SK-N-SH treated with all-trans-retinoic acid at 6 μM for 48 hours (cell line): ENCODE measurements around the gene DENND1A.

Experiments
- RARB ChIP-seq: fragments of 250-450 bp; sonication (Bioruptor Pico); IDR thresholded peaks from 2 replicates; pipeline ENCODE4 v1.8.0; 2021; ENCODE audit warnings: mild to moderate bottlenecking, moderate library complexity
- SNAI2 ChIP-seq: fragments of 250-450 bp; sonication (Bioruptor Pico); IDR thresholded peaks from 2 replicates; pipeline ENCODE4 v1.5.0; 2020; ENCODE audit warnings: mild to moderate bottlenecking, moderate library complexity
- ZFP30 ChIP-seq: fragments of 450-650 bp; formaldehyde crosslinking; IDR thresholded peaks from 2 replicates; pipeline ENCODE4 v1.5.0; 2022; ENCODE audit warnings: mild to moderate bottlenecking, moderate library complexity
- ZNF70 ChIP-seq: fragments of 450-650 bp; formaldehyde crosslinking; IDR thresholded peaks from 2 replicates; pipeline ENCODE4 v1.5.0; 2020; ENCODE audit warnings: mild to moderate bottlenecking, moderate library complexity
- TF ChIP-seq, protein P1 (sequence below): fragments of 250-450 bp; sonication (Bioruptor Pico); IDR thresholded peaks from 2 replicates; pipeline ENCODE4 v1.8.0; 2020; ENCODE audit warnings: mild to moderate bottlenecking, moderate library complexity, borderline replicate concordance

DNA sequence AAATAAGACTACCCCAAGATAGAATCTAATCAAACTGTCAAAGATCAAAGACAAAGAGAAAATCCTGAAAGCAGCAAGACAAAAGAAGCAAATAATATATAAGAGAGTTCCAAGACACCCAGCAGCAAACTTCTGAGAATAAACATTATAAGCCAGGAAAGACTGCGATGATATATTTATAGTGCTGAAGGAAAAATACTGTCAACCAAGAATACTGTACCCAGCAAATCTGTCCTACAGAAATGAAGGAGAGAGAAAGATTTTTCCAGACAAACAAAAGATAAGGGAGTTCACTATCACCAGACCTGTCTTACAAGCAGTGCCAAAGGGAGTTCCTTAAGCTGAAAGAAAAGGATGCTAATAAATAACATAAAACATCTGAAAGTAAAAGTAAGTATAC is 227.4 kb downstream of the DENND1A start:
- TF ChIP-seq ZFP30 (CRISPR knock-in tag) (no peak), SNAI2 (CRISPR knock-in tag) (no peak), ZNF70 (CRISPR knock-in tag) (no peak), RARB (CRISPR knock-in tag) (no peak)
- TF ChIP-seq, protein P1, sequence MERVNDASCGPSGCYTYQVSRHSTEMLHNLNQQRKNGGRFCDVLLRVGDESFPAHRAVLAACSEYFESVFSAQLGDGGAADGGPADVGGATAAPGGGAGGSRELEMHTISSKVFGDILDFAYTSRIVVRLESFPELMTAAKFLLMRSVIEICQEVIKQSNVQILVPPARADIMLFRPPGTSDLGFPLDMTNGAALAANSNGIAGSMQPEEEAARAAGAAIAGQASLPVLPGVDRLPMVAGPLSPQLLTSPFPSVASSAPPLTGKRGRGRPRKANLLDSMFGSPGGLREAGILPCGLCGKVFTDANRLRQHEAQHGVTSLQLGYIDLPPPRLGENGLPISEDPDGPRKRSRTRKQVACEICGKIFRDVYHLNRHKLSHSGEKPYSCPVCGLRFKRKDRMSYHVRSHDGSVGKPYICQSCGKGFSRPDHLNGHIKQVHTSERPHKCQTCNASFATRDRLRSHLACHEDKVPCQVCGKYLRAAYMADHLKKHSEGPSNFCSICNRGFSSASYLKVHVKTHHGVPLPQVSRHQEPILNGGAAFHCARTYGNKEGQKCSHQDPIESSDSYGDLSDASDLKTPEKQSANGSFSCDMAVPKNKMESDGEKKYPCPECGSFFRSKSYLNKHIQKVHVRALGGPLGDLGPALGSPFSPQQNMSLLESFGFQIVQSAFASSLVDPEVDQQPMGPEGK (CRISPR knock-in tag): no peak
